Stomach (tissue), 4 donors: ENCODE data around the gene SCAMP2.

Experiments used
- POLR2A ChIP-seq, 4 donors: fragments of 450-650 bp; IDR thresholded peaks; one replicate each; pipeline ENCODE4 v1.6.1; 2016; ENCODE audit warnings: antibody characterized with exemption in 4 of 4, control low read depth in 2 of 4, mild to moderate bottlenecking in 1 of 4, moderate library complexity in 1 of 4
- TF ChIP-seq, protein P1 (sequence below), 7 experiments: fragments of 450-650 bp in 4 of 7; fragments of 200-600 bp in 3 of 7; sonication (generic) in 3 of 7; IDR thresholded peaks; one replicate each; pipeline ENCODE4 v1.5.1; 2016 to 2019; ENCODE audit warnings: antibody characterized with exemption in 7 of 7, control low read depth in 2 of 7, mild to moderate bottlenecking in 1 of 7

DNA sequence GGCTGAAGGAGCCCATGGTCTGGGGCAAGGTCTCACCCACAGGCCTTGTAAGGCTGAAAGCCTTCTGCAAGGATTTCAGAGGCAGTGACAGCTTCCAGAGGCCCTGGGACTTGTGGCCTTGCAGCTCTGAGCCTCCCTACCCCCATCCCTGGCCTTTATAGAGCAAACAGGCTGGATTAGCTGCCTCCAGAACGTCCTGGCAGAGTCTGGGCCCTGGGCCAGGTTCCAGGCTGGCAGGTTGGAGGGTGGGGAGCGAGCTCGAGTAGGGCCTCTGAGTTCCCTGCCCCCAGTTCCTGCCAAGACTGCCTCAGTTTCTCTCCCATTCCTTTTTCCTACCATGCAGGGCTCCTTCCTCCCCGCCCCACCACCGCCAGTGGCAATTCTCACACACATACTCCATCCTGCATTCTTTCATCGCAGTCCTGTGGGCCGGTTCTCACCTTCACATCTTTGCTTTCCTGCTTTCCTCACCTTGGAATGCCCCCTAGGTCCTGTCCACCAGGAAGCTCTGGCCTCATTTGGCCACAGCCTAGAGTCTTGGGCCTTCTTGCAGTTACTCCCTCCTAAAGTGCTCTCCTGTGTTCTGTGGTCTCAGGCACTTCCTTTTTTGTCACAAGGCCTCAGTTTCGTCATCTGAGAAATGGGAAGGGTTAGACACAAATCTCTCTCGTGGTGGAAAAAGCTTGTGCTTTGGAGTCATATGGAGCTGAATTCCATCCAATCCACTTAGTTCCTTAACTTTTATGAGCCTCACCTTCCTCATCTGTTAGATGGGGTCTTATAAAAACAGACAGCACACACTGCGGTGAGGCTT, 57.8 kb downstream of the SCAMP2 start:
- TF ChIP-seq, protein P1, sequence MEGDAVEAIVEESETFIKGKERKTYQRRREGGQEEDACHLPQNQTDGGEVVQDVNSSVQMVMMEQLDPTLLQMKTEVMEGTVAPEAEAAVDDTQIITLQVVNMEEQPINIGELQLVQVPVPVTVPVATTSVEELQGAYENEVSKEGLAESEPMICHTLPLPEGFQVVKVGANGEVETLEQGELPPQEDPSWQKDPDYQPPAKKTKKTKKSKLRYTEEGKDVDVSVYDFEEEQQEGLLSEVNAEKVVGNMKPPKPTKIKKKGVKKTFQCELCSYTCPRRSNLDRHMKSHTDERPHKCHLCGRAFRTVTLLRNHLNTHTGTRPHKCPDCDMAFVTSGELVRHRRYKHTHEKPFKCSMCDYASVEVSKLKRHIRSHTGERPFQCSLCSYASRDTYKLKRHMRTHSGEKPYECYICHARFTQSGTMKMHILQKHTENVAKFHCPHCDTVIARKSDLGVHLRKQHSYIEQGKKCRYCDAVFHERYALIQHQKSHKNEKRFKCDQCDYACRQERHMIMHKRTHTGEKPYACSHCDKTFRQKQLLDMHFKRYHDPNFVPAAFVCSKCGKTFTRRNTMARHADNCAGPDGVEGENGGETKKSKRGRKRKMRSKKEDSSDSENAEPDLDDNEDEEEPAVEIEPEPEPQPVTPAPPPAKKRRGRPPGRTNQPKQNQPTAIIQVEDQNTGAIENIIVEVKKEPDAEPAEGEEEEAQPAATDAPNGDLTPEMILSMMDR (IDR thresholded peaks at IDR 0.05), result no peak
- TF ChIP-seq POLR2A (IDR thresholded peaks at IDR 0.05), result no peak
